Left colon (tissue), 2 donors: ENCODE results near the gene LCN1. TPM values are rescaled to one million over a fixed set of nuclear protein-coding genes. Genes with fewer than 3 reads are reported as not detected.
"Not testable (repeated sequence)": the region's sequence is repeated elsewhere in the genome, so short reads cannot be mapped to it uniquely, and the experiment has no call there.

Experiments
- ATAC-seq: fragments of 200-7000 bp; cut with Tn5 transposase; one replicate; pipeline ENCODE4 v1.9.1; 2020; ENCODE audit warnings: mild to moderate bottlenecking, moderate library complexity
- DNase-seq, 2 donors: peaks; one replicate each; pipeline ENCODE4 v3.0.0-alpha.2; 2020
- intact Hi-C, 2 donors: fragments of 100-400 bp; cut with DNase I in 1 of 2; cut with micrococcal nuclease in 1 of 2; formaldehyde crosslinking; loops; one replicate each; pipeline versions ENCODE4 v1.11.2 to v1.14.0; 2022; cut with DNase I, micrococcal nuclease
- total RNA-seq, 2 donors: library from RNA; stranded (reverse); fragmentation: NEBNext Ultra II Directional; extraction: Animal tissue kit (Norgen Biotek cat#: 25700); gene quantifications; one replicate each; pipeline ENCODE4 v1.2.1, GENCODE V29; 2021
- donor health status: DM: no; HTN: no; CAD: no.
- donor health status: DM: yes; HTN: yes; CAD: no.

Gene LCN1
- total RNA-seq, 2 donors from 2014 or later: not detected

GRCh38 chr9:135516132-135516860 lies 4.9 kb upstream of the LCN1 start:
- intact Hi-C loops: no loop called here
- ATAC-seq: no peak
- no peak for DNase-seq

- ATAC-seq (no peak), DNase-seq (no peak)
- intact Hi-C loops: no loop called here
Observed at GRCh38 chr9:135517407-135517822, 3.8 kb upstream of the LCN1 start.

GRCh38 chr9:135519179-135519971 lies 1.9 kb upstream of the LCN1 start:
- ATAC-seq: no peak
- intact Hi-C loops: no loop called here
- no peak for DNase-seq

GRCh38 chr9:135521608-135522095 lies 412 bp downstream of the LCN1 start:
- DNase-seq (no peak), ATAC-seq (no peak)
- intact Hi-C loops: no loop called here

GRCh38 chr9:135522137-135522877 lies 1.1 kb downstream of the LCN1 start:
- DNase-seq: no peak
- ATAC-seq: no peak

GRCh38 chr9:135522931-135523330 lies 1.7 kb downstream of the LCN1 start:
- ATAC-seq: no peak
- DNase-seq: no peak
- intact Hi-C loops: no loop called here

More at GRCh38 chr9:135522137-135522877, 1.1 kb downstream of the LCN1 start:
- intact Hi-C loops: no loop called here

- intact Hi-C loops: no loop called here
- DNase-seq (no peak), ATAC-seq (no peak)
Observed at GRCh38 chr9:135523521-135524129, 2.4 kb downstream of the LCN1 start.

- intact Hi-C loops: no loop called here
- no peak for ATAC-seq
- DNase-seq: no peak
Observed at GRCh38 chr9:135524130-135524861, 3.1 kb downstream of the LCN1 start.

- DNase-seq (no peak), ATAC-seq (no peak)
- intact Hi-C loops: no loop called here
Observed at GRCh38 chr9:135525241-135526088, 4.2 kb downstream of the LCN1 start.

GRCh38 chr9:135526089-135526729 lies 5.0 kb downstream of the LCN1 start:
- DNase-seq (no peak), ATAC-seq (no peak)
- intact Hi-C loops: no loop called here

GRCh38 chr9:135526730-135527571 lies 5.7 kb downstream of the LCN1 start:
- ATAC-seq: no peak
- DNase-seq: no peak
- intact Hi-C loops: no loop called here

- DNase-seq, ATAC-seq, intact Hi-C loops: not testable (repeated sequence)
Observed at GRCh38 chr9:135528842-135529435, 7.7 kb downstream of the LCN1 start.

GRCh38 chr9:135530146-135530545 lies 8.9 kb downstream of the LCN1 start:
- intact Hi-C loops: no loop called here
- DNase-seq (no peak), ATAC-seq (no peak)

GRCh38 chr9:135531096-135531495 lies 9.9 kb downstream of the LCN1 start:
- intact Hi-C loops: no loop called here
- no peak for DNase-seq
- no peak for ATAC-seq

GRCh38 chr9:135533113-135533512 lies 11.9 kb downstream of the LCN1 start:
- intact Hi-C loops: no loop called here
- ATAC-seq: no peak
- no peak for DNase-seq

GRCh38 chr9:135533674-135534073 lies 12.4 kb downstream of the LCN1 start:
- no peak for DNase-seq
- no peak for ATAC-seq
- intact Hi-C loops: no loop called here
